Vagina (tissue), 2 donors: ENCODE data around the gene FAM120C. TPM values are rescaled to one million over a fixed set of nuclear protein-coding genes. Genes with fewer than 3 reads are reported as not detected.

Source experiments
- DNase-seq, 2 donors: peaks; one replicate each; pipeline ENCODE4 v3.0.0-alpha.2; 2017; ENCODE audit errors: extremely low spot score in 2 of 2
- H3K27ac ChIP-seq: fragments of 200-600 bp; sonication (generic); one replicate; pipeline ENCODE4 v1.5.1; 2019
- H3K27me3 ChIP-seq: fragments of 200-600 bp; sonication (generic); one replicate; pipeline ENCODE4 v1.5.1; 2019
- H3K36me3 ChIP-seq, 2 donors: fragments of 200-600 bp; sonication (generic); one replicate each; pipeline ENCODE4 v1.5.1; 2017 to 2019
- H3K4me1 ChIP-seq: fragments of 200-600 bp; sonication (generic); one replicate; pipeline ENCODE4 v1.5.1; 2019
- H3K4me3 ChIP-seq, 2 donors: fragments of 200-600 bp; sonication (generic); 1 replicate in 1 of 2; 2 replicates in 1 of 2; pipeline ENCODE4 v1.5.1; 2016 to 2019
- H3K9me3 ChIP-seq: fragments of 200-600 bp; sonication (generic); one replicate; pipeline ENCODE4 v1.5.1; 2019
- POLR2A ChIP-seq, 2 donors: fragments of 450-650 bp; IDR thresholded peaks; one replicate each; pipeline ENCODE4 v1.6.1; 2017; ENCODE audit warnings: antibody characterized with exemption in 2 of 2, mild to moderate bottlenecking in 2 of 2, moderate library complexity in 2 of 2
- POLR2AphosphoS5 ChIP-seq, 2 donors: sonication (generic); formaldehyde crosslinking; IDR thresholded peaks; one replicate each; pipeline ENCODE4 v1.9.0; 2017; ENCODE audit warnings: antibody characterized with exemption in 2 of 2, mild to moderate bottlenecking in 2 of 2, low read depth in 1 of 2; ENCODE audit not compliant: insufficient read depth in 1 of 2
- intact Hi-C: fragments of 100-400 bp; cut with DNase I; formaldehyde crosslinking; loops from one replicate; pipeline ENCODE4 v1.15.1; 2023
- total RNA-seq: library from RNA; depleted of rRNA; stranded (reverse); fragments of >200 nt; gene quantifications from one replicate; pipeline ENCODE4 v1.2.3, GENCODE V29; 2016
- TF ChIP-seq, protein P1 (sequence below), 3 experiments: fragments of 450-650 bp in 2 of 3; fragments of 200-600 bp in 1 of 3; sonication (generic) in 1 of 3; IDR thresholded peaks; one replicate each; pipeline ENCODE4 v1.5.1; 2017 to 2019; ENCODE audit warnings: antibody characterized with exemption in 3 of 3, mild to moderate bottlenecking in 2 of 3, moderate library complexity in 2 of 3

FAM120C gene, protein sequence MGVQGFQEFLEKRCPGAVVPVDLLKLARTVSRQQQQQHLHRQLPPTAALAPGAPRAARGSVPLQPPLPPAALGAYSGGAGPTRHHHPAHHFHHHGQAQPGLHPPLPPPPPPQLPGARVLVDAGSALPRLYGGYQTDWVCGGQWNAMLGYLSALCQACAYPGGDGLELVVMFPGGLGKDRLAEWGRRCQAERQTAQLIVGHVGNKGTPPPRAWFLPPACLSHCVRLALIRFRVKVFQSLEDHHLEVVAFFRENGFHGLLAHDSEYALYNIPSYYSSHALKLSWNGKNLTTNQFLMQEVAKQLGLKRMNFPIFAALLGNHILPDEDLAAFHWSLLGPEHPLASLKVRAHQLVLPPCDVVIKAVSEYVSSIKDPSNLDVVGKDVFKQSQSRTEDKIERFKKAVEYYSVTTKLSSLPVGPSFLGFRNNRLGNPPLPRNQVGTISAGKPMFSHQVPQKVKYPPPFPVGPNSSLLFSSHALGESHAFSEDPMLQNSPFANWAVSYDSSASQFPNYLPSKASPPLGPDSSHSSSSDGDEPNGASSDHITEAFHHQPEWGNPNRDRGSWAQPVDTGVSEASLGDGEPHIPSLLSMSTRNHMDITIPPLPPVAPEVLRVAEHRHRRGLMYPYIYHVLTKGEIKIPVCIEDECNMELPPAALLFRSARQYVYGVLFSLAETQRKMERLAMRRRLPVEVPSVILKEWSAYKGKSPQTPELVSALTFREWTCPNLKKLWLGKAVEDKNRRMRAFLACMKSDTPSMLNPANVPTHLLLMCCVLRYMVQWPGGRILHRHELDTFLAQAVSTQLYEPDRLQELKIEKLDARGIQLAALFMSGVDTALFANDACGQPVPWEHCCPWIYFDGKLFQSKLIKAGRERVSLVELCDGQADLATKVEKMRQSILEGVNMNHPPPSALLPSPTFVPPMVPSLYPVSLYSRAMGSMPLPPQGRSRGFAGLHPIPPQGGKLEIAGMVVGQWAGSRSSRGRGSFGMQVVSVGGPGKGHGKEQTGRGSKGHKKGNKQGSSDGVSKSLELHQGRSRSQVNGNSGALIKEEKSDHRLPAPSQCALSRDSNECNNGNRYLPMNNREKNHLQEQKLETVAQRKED
- 13.5 TPM for total RNA-seq

DNA sequence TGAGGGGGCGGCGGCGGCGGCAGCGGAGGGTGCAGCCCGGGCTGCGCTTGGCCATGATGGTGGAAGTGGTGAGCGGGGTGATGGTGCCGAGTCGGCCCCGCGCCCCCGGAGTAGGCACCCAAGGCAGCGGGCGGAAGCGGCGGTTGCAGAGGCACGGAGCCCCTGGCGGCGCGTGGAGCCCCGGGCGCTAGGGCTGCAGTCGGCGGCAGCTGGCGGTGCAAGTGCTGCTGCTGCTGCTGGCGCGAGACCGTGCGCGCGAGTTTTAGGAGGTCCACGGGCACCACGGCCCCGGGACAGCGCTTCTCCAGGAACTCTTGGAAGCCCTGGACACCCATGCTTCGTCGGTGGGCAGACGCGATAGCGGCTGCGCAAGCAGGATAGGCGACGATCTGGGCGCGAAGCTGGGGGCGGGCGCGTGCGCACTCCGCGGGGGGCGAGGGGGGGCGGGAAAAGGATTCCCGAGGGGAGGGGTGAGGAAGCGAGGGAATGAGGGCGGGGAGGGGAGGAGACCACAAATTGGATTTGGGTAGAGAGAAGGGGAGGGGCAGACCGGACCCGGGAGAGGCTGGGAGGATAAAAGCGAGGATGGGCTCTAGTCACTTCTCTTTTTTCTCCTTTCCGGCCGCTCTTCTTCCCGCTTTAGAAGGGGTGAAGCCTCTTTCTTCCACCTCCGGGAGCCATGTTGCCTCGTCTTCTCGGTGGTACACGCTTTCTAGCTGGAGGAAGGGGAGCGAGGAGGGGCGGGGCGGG, at the start of gene FAM120C:
FAM120C (minus strand) TSS at position 391 of the 750 bp plus-strand sequence; CDS start at position 335, 56 bp downstream.
- H3K9me3 ChIP-seq: no peaks in the 10 kb centered on the region
- H3K4me1 ChIP-seq: peaks cover 23% of the 10 kb centered on the region
- intact Hi-C loops: no loop called here
- peak in 1 of 2 donors; percentile 86 for DNase-seq
- H3K4me3 ChIP-seq: peak within 1 kb of the TSS; percentile 68 to 76
- no peaks in the 10 kb centered on the region for H3K36me3 ChIP-seq
- TF ChIP-seq POLR2AphosphoS5 (IDR thresholded peaks at IDR 0.05; ENCODE audit: insufficient read depth in 1 of 2, low read depth in 1 of 2): no peak
- TF ChIP-seq POLR2A (IDR thresholded peaks at IDR 0.05): no peak
- TF ChIP-seq, protein P1, sequence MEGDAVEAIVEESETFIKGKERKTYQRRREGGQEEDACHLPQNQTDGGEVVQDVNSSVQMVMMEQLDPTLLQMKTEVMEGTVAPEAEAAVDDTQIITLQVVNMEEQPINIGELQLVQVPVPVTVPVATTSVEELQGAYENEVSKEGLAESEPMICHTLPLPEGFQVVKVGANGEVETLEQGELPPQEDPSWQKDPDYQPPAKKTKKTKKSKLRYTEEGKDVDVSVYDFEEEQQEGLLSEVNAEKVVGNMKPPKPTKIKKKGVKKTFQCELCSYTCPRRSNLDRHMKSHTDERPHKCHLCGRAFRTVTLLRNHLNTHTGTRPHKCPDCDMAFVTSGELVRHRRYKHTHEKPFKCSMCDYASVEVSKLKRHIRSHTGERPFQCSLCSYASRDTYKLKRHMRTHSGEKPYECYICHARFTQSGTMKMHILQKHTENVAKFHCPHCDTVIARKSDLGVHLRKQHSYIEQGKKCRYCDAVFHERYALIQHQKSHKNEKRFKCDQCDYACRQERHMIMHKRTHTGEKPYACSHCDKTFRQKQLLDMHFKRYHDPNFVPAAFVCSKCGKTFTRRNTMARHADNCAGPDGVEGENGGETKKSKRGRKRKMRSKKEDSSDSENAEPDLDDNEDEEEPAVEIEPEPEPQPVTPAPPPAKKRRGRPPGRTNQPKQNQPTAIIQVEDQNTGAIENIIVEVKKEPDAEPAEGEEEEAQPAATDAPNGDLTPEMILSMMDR (IDR thresholded peaks at IDR 0.05): no peak
- H3K27ac ChIP-seq: peak within 1 kb of the TSS; percentile 68
- no peaks in the 10 kb centered on the region for H3K27me3 ChIP-seq

DNA sequence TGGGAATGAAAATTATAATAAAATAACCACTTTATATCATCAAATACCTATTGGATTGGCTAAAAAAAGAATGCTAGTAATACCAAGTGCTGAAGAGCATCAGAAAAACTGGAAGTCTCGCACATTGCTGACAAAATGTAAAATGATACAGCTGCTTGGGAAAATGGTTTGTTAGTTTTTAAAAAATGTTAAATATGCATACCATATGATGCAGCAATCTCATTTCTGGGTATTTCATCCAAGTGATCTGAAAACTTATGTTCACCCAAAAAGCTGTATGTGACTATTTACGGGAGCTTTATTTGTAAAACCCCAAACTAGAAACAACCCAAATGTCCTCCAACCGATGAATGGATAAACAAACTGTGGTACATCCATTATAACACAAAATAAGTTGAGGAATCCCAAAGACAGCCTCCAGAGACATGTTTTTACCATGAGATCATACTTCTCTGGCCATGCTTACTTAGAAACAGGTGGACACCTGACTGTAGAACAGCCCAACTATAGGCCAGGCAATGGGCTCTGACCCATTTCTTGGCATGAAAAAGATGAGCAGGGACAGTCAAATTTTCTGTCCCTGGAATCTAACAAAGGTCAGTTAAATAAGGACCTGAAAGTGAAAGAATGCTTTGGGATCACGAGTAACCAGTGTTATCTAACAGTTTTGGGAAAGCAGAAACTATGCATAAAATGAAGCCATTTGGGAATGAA, 47.5 kb upstream of the FAM120C start:
- Histone ChIP-seq H3K4me1 (no peaks in the 10 kb centered on the region), H3K27ac (no peak overlapping the region), H3K27me3 (no peaks in the 10 kb centered on the region), H3K4me3 (no peak overlapping the region), H3K36me3 (no peaks in the 10 kb centered on the region), H3K9me3 (no peaks in the 10 kb centered on the region)
- TF ChIP-seq, protein P1 (IDR thresholded peaks at IDR 0.05): no peak
- TF ChIP-seq POLR2AphosphoS5 (IDR thresholded peaks at IDR 0.05; ENCODE audit: insufficient read depth in 1 of 2, low read depth in 1 of 2): no peak
- no peak for TF ChIP-seq POLR2A (IDR thresholded peaks at IDR 0.05)
- DNase-seq: no peak
- intact Hi-C loops: no loop called here

DNA sequence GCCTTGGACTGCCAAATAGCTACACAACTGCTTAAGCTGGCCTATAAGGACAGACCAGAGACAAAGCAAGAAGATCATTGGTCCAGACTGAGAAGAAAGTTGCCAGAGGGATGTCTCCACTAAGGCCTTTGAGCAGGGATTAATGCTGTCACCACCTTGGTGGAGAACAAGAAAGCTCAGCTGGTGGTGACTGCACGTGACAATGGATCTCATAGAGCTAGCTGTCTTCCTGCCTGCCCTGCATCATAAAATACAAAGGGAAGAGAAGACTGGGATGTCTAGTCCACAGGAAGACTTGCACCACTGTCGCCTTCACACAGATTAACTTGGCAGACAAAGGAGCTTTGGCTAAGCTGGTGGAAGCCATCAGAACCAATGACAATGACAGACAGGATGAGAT, 40.5 kb upstream of the FAM120C start:
- TF ChIP-seq, protein P1 (IDR thresholded peaks at IDR 0.05): no peak
- TF ChIP-seq POLR2AphosphoS5 (IDR thresholded peaks at IDR 0.05; ENCODE audit: insufficient read depth in 1 of 2, low read depth in 1 of 2) (no peak), POLR2A (IDR thresholded peaks at IDR 0.05) (no peak)

DNA sequence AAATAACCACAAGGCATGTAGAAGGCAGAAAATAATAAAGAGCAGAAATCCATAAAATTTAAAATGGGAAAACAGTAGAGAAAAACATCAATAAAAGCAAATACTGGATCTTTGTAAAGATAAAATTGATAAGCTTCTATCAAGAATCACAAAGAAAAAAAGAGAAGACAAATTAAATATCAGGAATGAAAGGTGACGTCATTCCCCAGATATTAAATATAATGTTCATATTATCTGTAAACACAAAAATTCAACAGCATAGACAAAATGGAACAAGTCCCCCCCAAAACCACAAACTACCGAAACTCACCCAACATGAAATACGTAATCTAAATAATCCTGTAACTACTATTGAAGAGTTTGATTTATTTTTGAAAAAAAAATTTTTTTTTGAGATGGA, 30.5 kb upstream of the FAM120C start:
- TF ChIP-seq POLR2AphosphoS5 (IDR thresholded peaks at IDR 0.05; ENCODE audit: insufficient read depth in 1 of 2, low read depth in 1 of 2): no peak
- TF ChIP-seq POLR2A (IDR thresholded peaks at IDR 0.05): no peak
- TF ChIP-seq, protein P1 (IDR thresholded peaks at IDR 0.05): no peak

More for the DNA sequence above, 40.5 kb upstream of the FAM120C start:
- no peak for DNase-seq
- H3K36me3 ChIP-seq: no peaks in the 10 kb centered on the region
- H3K4me1 ChIP-seq: no peaks in the 10 kb centered on the region
- H3K27ac ChIP-seq: no peak overlapping the region
- H3K27me3 ChIP-seq: no peaks in the 10 kb centered on the region
- H3K4me3 ChIP-seq: no peak overlapping the region
- intact Hi-C loops: no loop called here
- H3K9me3 ChIP-seq: no peaks in the 10 kb centered on the region

More for the DNA sequence above, 30.5 kb upstream of the FAM120C start:
- no peak overlapping the region for H3K27ac ChIP-seq
- no peaks in the 10 kb centered on the region for H3K27me3 ChIP-seq
- no peaks in the 10 kb centered on the region for H3K4me1 ChIP-seq
- H3K9me3 ChIP-seq: no peaks in the 10 kb centered on the region
- DNase-seq: no peak
- intact Hi-C loops: no loop called here
- no peak overlapping the region for H3K4me3 ChIP-seq
- no peaks in the 10 kb centered on the region for H3K36me3 ChIP-seq
